Calu3 (cell line): Measurements from ENCODE around the gene CMC1. TPM values are rescaled to one million over a fixed set of nuclear protein-coding genes. Genes with fewer than 3 reads are reported as not detected.
A peak's percentile ranks its signal among the peaks of the same experiment; 100 is the strongest.

ENCODE experiments used
- BruUV-seq: library from RNA; stranded (reverse); fragments of 400-500 nt; replicated peaks from 2 replicates; lab custom pipeline; 2021; lab: Mats Ljungman, UMichigan
- CTCF ChIA-PET: fragments of 300-600 bp; sonication (Branson Sonifier 250); formaldehyde crosslinking; loops from one replicate; lab custom pipeline; 2022; ENCODE audit warnings: antibody characterized with exemption; lab: Charles Lee
- DNase-seq: peaks from one replicate; pipeline ENCODE4 v3.0.0; 2022
- H3K27ac Mint-ChIP-seq: one replicate; pipeline ENCODE4 v1.8.0; 2022; ENCODE audit warnings: mixed read lengths; ENCODE audit not compliant: unreplicated experiment
- H3K27me3 Mint-ChIP-seq: one replicate; pipeline ENCODE4 v1.8.0; 2022; ENCODE audit warnings: mixed read lengths; ENCODE audit not compliant: unreplicated experiment
- H3K36me3 Mint-ChIP-seq: one replicate; pipeline ENCODE4 v1.8.0; 2022; ENCODE audit warnings: mild to moderate bottlenecking, moderate library complexity, mixed read lengths; ENCODE audit not compliant: insufficient read depth, unreplicated experiment
- H3K4me1 Mint-ChIP-seq: one replicate; pipeline ENCODE4 v1.8.0; 2022; ENCODE audit warnings: mild to moderate bottlenecking, low read depth, mixed read lengths; ENCODE audit not compliant: unreplicated experiment
- H3K4me3 Mint-ChIP-seq: one replicate; pipeline ENCODE4 v1.8.0; 2022; ENCODE audit warnings: mild to moderate bottlenecking, low read depth, moderate library complexity, mixed read lengths; ENCODE audit not compliant: unreplicated experiment
- H3K9me3 Mint-ChIP-seq: one replicate; pipeline ENCODE4 v1.8.0; 2022; ENCODE audit warnings: low read depth, mixed read lengths; ENCODE audit not compliant: unreplicated experiment
- intact Hi-C: fragments of 100-400 bp; cut with micrococcal nuclease; formaldehyde crosslinking; loops from one replicate; pipeline ENCODE4 v1.10.0; 2022; ENCODE audit not compliant: unreplicated experiment
- total RNA-seq: library from RNA; stranded (reverse); gene quantifications from 2 replicates; pipeline ENCODE4 v1.2.3, GENCODE V29; 2022
- TF ChIP-seq, protein P1 (sequence below): fragments of 200-600 bp; IDR thresholded peaks from one replicate; pipeline ENCODE4 v1.8.0; 2022; ENCODE audit warnings: antibody characterized with exemption; ENCODE audit not compliant: unreplicated experiment

CMC1 gene
- total RNA-seq, 1 experiment from 2014 or later, result 32.0 TPM

DNA sequence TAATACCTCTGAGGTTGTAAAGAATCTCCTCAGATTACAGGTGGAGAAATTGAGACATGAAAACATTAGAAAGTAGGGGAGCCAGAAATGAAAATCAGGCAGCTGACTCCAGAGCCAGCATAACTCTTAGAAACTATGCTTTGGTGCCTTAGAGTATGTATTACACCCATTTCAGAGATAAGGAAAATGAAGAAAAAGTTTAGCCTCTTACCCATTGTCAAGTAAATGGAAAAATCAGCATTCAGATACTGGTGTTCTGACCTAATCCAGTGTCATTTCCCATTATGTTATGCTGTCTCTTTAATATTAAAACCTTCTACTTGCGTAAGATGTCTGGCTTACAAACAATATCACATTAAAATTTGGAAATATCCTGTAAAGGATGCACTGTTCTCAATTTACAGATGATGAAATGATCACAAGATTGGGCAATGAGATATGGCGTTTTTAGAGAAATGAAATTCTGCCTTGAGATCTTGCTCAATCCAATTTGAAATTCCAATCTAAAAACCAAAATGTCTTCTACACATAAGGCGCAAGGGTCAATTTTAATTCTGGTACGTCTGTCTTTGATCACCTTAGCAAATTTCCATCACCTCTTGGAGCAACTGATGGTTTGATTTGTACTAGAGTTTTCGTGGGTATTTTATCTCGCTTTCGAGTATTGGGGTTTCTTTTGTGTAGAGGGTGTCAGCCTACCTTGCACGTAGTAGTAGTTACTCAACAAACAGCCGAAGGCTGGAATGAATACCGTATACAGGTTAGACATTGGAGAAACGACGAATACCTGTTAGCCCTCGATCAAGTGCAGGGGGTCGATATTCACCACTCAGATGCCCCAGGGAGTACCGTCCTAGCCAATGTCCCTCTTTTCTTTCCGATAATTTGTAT is 106.2 kb downstream of the CMC1 start:
- BruUV-seq, result TSS peak; percentile 48
- intact Hi-C loops, result no loop called here
- no peak for DNase-seq

DNA sequence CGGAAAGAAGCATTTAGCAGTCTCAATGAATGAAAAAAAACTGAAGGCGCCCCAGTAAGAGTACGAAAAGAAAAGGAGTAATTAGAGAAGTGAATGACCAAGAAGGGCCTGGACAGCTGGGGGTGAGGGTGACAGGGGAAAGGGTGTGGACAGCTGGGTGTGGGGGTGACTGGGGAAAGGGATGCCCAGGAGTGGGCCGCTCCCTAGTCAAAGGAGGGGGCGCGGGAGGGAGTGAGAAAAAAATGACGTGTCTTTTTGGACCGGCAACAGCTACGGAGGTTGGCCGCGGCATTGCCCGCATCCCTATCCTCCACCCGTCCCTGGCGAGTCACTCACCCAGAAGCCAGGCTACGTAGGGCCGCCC is 106.8 kb downstream of the CMC1 start:
- peak overlapping the region; percentile 81 for H3K4me3 Mint-ChIP-seq
- H3K4me1 Mint-ChIP-seq, result peaks cover 11% of the 10 kb centered on the region
- BruUV-seq, result no TSS peak
- intact Hi-C loops, result no loop called here
- H3K36me3 Mint-ChIP-seq, result peaks cover 22% of the 10 kb centered on the region
- H3K27ac Mint-ChIP-seq, result peak overlapping the region; percentile 83
- DNase-seq, result no peak
- CTCF ChIA-PET, result interaction anchor here (0.5 to 1.1 kb wide), 2 partner anchors 31 to 667 kb away, joined by 3 to 4 read pairs; no protein-coding TSS in a partner anchor
- no peaks in the 10 kb centered on the region for H3K9me3 Mint-ChIP-seq
- TF ChIP-seq, protein P1, sequence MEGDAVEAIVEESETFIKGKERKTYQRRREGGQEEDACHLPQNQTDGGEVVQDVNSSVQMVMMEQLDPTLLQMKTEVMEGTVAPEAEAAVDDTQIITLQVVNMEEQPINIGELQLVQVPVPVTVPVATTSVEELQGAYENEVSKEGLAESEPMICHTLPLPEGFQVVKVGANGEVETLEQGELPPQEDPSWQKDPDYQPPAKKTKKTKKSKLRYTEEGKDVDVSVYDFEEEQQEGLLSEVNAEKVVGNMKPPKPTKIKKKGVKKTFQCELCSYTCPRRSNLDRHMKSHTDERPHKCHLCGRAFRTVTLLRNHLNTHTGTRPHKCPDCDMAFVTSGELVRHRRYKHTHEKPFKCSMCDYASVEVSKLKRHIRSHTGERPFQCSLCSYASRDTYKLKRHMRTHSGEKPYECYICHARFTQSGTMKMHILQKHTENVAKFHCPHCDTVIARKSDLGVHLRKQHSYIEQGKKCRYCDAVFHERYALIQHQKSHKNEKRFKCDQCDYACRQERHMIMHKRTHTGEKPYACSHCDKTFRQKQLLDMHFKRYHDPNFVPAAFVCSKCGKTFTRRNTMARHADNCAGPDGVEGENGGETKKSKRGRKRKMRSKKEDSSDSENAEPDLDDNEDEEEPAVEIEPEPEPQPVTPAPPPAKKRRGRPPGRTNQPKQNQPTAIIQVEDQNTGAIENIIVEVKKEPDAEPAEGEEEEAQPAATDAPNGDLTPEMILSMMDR, result no peak
- H3K27me3 Mint-ChIP-seq, result no peaks in the 10 kb centered on the region

More for the DNA sequence above, 106.2 kb downstream of the CMC1 start:
- H3K4me1 Mint-ChIP-seq, result peaks cover 16% of the 10 kb centered on the region
- H3K36me3 Mint-ChIP-seq, result peaks cover 22% of the 10 kb centered on the region
- no peaks in the 10 kb centered on the region for H3K9me3 Mint-ChIP-seq
- peak overlapping the region; percentile 81 for H3K4me3 Mint-ChIP-seq
- no peaks in the 10 kb centered on the region for H3K27me3 Mint-ChIP-seq
- CTCF ChIA-PET, result no interaction called here
- H3K27ac Mint-ChIP-seq, result peak overlapping the region; percentile 83
- TF ChIP-seq, protein P1, result no peak

DNA sequence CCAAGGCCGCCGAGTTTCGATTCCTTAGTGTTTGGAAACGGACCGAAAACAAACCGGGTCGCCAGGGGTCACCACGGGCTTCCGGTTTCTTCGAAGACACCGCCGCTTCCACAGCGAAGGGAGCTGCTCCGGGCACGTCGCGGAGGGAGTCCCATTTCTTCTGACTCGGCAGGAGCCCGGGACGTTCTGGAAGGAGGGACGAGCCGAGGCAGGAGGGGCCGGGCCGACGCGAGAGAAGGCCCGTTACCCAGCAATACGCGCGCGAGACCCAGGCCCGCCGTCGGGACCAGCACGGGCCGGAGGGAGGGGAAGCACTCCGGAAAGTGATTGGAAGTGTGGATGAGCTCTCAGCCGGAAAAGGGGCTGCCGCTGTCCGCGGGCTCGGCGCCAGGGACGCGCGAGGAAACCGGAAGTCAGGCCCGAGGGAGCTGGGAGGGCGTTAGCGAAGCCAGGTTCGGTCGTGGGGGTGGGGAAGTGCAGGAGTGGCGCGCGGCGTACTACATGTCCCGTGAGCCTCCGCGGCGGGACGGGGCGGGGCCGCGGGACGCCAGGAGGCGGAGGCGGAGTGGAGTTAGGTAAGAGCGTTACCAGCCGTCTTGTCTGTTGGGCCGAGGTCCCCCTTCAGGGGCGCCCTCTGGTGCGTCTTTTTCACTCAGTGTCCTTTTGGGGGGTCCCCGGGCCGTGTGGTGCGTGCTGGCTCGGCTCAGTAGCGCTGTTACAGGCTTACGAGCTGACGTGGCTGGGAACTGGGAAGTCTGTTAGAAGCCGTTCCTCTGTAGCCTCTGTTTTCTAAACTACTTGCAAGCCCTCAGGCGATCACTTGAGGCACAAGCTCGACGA is 107.4 kb downstream of the CMC1 start, which contains the start of the genes AZI2 and ZCWPW2:
Gene AZI2 (minus strand): TSS at position 196 of the 840 bp plus-strand sequence. CDS start 8,207 bp downstream, outside the sequence.
Gene ZCWPW2 (plus strand): TSS at position 93 of the 840 bp plus-strand sequence. CDS start 64,348 bp downstream, outside the sequence.
- Mint-ChIP-seq H3K27ac (peak within 1 kb of the TSS; percentile 83), H3K27me3 (no peaks in the 10 kb centered on the region), H3K36me3 (peaks cover 22% of the 10 kb centered on the region), H3K4me1 (peaks cover 8% of the 10 kb centered on the region), H3K4me3 (peak within 1 kb of the TSS; percentile 81), H3K9me3 (peaks cover 2% of the 10 kb centered on the region)
- BruUV-seq, result no TSS peak
- intact Hi-C loops, result no loop called here
- CTCF ChIA-PET, result interaction anchor here (0.5 to 1.2 kb wide), 5 partner anchors 9 to 668 kb away, joined by 3 to 4 read pairs (median 3); no protein-coding TSS in a partner anchor
- peak; percentile 96 for DNase-seq
- TF ChIP-seq, protein P1, result no peak

DNA sequence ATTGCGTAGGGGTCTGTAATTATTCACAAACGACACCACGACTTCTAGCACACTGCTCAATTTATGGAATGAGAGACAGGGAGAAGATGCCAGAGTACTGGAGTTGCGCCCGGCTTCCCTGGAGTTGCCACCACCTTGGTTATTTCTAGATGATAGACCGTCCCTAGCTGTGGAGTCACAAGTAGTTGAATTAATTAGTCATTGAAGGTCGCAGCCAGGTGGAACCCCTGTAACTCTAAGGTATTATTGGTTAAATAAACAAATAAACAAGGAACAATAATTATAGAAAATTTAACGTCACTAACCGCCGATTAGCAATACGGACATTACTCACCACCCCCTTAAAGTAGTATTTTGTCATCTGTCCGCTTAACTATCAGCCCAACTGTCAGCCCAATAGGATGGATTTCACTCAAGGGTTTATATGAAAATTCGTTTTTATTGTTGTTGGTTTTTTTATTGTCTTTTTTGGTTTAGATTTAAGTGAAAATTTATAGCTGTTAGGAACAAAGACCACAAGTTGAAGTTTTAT is 108.1 kb downstream of the CMC1 start:
- TF ChIP-seq, protein P1, result no peak
- Mint-ChIP-seq H3K9me3 (peaks cover 2% of the 10 kb centered on the region), H3K36me3 (peaks cover 22% of the 10 kb centered on the region), H3K27ac (peak overlapping the region; percentile 83), H3K4me3 (peak overlapping the region; percentile 81), H3K4me1 (peaks cover 8% of the 10 kb centered on the region), H3K27me3 (no peaks in the 10 kb centered on the region)
- intact Hi-C loops, result no loop called here
- CTCF ChIA-PET, result interaction anchor here (0.6 to 1.2 kb wide), 3 partner anchors 10 to 277 kb away, joined by 3 read pairs; no protein-coding TSS in a partner anchor
- no peak for DNase-seq
- BruUV-seq, result TSS peak; percentile 58
